ENCODE results near the gene EVPL.
A peak's percentile ranks its signal among the peaks of the same experiment; 100 is the strongest.
"Not testable (repeated sequence)": the region's sequence is repeated elsewhere in the genome, so short reads cannot be mapped to it uniquely, and the experiment has no call there.

Gene EVPL

GRCh38 chr17:75996665-75997590 lies 30.2 kb downstream of the EVPL start:
- DNase-seq (ENCODE audit: low read depth): peak; percentile 73

DNA sequence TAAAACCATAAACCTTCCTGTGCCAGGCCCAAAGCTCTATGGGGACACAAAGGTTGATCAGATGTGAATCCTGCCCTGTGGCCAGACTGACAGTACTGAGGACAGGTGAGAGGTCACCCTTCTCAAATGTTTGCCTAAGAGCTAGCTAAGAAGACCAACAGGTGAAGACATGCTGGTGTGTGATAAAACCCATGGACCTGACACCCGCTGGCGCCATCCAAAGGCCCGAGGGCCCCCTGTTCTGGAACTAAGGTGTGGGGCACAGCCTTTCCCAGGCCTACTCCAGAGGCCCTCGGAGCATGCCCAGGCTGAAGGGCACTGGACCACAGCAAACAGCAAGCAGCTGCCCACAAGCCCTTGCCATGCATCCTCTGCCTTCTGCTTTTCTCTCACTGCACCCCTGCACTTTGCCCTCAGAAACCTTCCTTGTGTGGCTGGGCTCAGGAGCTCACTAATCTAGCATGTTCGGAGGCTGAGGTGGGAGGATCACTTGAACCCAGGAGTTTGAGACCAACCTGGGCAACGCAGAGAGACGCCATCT lies 31.7 kb downstream of the EVPL start:
- no peak for DNase-seq (ENCODE audit: low read depth)

- no peak for DNase-seq (ENCODE audit: low read depth)
These were observed 32.2 kb downstream of the EVPL start for GRCh38 chr17:75994802-75995370.

DNA sequence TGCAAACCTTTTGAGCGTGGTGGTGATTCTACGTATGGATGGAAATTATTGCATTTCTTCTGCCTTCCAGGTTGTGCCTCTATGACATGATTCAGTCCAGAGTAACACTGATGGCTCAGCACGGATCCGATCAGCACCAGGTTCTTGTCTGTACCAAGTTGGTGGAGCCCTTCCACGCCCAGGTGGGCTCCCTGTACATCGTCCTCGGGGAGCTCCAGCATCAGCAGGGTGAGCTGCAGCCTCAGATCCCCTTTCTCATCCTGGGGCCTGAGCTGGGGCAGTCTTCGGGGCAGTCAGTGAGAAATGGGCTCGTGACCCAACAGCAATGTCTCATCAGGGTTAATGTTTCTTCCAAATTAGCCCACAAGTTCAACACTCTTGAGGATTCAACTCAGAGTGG lies 35.7 kb downstream of the EVPL start:
- no peak for DNase-seq (ENCODE audit: low read depth)

GRCh38 chr17:75987041-75987440 lies 40.1 kb downstream of the EVPL start:
- DNase-seq (ENCODE audit: low read depth): no peak

DNA sequence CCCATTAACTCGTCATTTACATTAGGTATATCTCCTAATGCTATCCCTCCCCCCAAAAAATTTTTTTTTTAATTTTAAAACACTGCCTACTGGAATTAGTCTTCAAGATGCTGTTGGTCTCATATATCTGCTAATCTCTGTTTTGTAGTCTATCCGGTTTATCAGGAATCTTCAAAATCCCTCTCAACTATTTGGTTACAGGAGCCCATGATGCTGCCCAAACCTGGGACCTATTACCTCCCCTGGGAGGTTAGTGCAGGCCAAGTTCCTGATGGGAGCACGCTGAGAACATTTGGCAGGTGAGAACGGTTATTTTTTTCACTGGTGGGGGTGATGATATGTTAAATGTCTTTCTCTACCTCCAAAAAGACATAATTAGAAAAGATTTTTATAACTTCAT lies 41.1 kb downstream of the EVPL start:
- no peak for DNase-seq (ENCODE audit: low read depth)

GRCh38 chr17:75983501-75984181 lies 43.5 kb downstream of the EVPL start:
- peak; percentile 19 for DNase-seq (ENCODE audit: low read depth)

- DNase-seq (ENCODE audit: low read depth): no peak
These were observed 46.0 kb downstream of the EVPL start for GRCh38 chr17:75981019-75981615.

DNA sequence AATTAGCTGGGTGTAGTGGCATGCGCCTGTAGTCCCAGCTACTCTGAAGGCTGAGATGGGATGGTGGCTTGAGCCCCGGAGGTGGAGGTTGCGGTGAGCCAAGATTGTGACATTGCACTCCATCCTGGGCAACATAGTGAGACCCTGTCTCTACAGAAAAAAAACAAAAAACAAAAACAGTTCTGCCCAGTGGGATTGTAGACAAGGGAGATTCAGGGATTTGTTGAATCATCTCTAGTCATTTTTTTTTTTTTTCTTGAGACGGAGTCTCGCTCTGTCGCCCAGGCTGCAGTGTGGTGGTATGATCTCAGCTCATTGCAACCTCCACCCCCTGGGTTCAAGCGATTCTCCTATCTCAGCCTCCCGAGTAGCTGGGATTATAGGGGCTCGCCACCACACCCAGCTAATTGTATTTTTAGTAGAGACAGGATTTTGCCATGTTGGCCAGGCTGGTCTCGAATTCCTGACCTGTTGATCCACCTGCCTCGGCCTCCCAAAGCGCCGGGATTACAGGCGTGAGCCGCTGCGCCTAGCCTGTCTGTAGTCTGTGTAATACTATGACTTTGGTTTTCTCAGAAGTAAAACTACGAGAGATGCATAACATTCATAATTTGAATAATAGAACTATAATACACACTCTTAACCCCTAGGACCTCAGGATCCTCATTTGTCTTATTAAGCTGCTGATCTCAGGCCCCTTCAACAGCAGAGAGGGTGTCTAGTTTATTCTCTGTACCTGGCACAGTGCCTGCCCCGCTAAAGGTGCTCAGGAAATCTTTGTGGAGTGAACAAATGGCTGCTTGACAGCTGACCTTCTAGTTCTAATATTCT lies 46.7 kb downstream of the EVPL start:
- peak; percentile 29 for DNase-seq (ENCODE audit: low read depth)

- DNase-seq (ENCODE audit: low read depth): peak; percentile 88
These were observed 47.4 kb downstream of the EVPL start for GRCh38 chr17:75979705-75980187.

GRCh38 chr17:75978938-75979704 lies 48.0 kb downstream of the EVPL start, which contains the start of the genes ACOX1 and TEN1:
Gene ACOX1 (minus strand): TSS chr17:75979166. CDS start chr17:75979073, 93 bp downstream.
Gene TEN1 (plus strand): TSS chr17:75979240. CDS start chr17:75986193, 6,953 bp downstream.
- peak; percentile 97 for DNase-seq (ENCODE audit: low read depth)

DNA sequence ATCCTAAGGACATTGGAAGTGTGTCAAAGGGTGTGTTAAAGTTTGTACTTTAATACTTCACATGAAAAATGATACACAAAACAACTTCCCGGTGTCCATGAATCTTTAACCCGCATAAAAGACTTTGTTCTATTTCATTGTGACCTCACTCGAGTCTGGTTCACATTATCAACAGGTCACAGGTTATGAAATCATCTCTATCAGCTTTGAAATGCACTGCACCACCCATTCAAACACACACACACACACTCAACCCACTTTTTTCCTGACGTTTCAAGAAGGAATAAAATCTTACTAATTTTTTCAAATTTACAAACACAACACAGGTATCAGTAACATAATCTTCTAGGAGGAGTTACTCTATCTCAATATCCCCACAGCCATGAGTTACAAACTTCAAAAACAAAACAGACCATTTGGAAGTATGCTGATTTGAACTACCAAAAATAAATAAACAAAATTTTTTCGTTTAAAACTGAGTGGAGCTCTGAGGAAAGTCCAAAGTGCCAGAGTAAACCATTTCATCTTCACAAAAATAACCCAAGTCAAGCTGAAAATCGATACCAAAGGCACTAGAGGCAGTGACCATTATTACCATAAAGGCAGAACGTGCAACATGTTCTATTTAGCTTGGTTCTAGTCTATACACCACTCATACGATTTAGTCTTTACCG lies 50.8 kb downstream of the EVPL start:
- DNase-seq (ENCODE audit: low read depth): peak; percentile 46

- no peak for DNase-seq (ENCODE audit: low read depth)
These were observed 51.3 kb downstream of the EVPL start for GRCh38 chr17:75975757-75976174.

DNA sequence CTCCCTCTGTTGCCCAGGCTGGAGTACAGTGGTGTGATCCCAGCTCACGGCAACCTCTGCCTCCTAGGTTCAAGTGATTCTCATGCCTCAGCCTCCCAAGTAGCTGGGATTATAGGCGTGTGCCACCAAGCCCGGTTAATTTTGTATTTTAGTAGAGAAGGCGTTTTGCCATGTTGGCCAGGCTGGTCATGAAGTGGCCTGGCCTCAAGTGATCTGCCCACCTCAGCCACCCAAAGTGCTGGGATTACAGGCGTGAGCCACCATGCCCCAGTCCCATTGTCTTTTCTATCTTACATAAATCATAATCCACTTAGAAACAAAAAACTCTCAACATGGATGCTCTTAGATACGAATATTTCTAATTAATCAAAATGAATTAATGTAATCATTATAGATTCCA lies 51.9 kb downstream of the EVPL start:
- DNase-seq (ENCODE audit: low read depth): not testable (repeated sequence)

GRCh38 chr17:75970626-75971025 lies 56.5 kb downstream of the EVPL start:
- DNase-seq (ENCODE audit: low read depth): no peak

GRCh38 chr17:75970011-75970523 lies 57.0 kb downstream of the EVPL start:
- peak; percentile 26 for DNase-seq (ENCODE audit: low read depth)

- not testable (repeated sequence) for DNase-seq (ENCODE audit: low read depth)
These were observed 58.1 kb downstream of the EVPL start for GRCh38 chr17:75969044-75969443.

GRCh38 chr17:75965468-75965867 lies 61.6 kb downstream of the EVPL start:
- no peak for DNase-seq (ENCODE audit: low read depth)

- no peak for DNase-seq (ENCODE audit: low read depth)
These were observed 67.1 kb downstream of the EVPL start for GRCh38 chr17:75959839-75960511.

Measured in iris pigment epithelial cell (primary cell).